ENCODE data around the gene TRANK1.

The TRANK1 gene

DNA sequence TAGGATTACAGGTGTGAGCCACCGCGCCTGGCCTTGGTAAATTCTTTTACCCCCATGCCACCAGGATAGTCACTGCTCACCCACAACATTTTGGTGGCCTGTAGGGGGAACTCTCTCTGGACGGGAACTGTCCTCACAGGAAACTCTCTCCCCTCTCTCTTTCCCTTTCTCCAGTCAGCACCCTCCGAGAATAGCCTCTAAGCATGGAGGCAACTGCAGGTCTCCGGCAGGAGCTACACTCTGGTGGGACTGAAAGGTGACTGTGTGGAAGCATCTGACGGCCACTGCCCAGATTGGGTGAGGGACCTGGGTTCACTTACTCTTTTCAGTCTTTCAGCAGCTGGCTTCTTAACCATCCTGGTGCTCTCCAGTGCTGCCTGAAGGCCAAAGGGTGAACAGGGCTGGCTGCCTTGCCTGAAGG lies 21.3 kb downstream of the TRANK1 start:
- Histone ChIP-seq H3K36me3 (ENCODE audit: control insufficient read depth, insufficient read depth, low read length) (no peaks in the 10 kb centered on the region), H3K4me3 (ENCODE audit: insufficient read depth, low read depth, low read length, poor library complexity, severe bottlenecking) (no peak overlapping the region), H3K27ac (ENCODE audit: insufficient read depth, low read length, poor library complexity, severe bottlenecking) (no peak overlapping the region), H3K9me3 (ENCODE audit: control insufficient read depth, low read length) (peaks cover 6% of the 10 kb centered on the region), H3K27me3 (replicated peaks; ENCODE audit: control insufficient read depth, insufficient read depth, low read length, poor library complexity, severe bottlenecking) (no peaks in the 10 kb centered on the region), H3K4me1 (ENCODE audit: control insufficient read depth, insufficient read depth, low read length, poor library complexity, severe bottlenecking) (no peaks in the 10 kb centered on the region)
- DNase-seq = no peak

DNA sequence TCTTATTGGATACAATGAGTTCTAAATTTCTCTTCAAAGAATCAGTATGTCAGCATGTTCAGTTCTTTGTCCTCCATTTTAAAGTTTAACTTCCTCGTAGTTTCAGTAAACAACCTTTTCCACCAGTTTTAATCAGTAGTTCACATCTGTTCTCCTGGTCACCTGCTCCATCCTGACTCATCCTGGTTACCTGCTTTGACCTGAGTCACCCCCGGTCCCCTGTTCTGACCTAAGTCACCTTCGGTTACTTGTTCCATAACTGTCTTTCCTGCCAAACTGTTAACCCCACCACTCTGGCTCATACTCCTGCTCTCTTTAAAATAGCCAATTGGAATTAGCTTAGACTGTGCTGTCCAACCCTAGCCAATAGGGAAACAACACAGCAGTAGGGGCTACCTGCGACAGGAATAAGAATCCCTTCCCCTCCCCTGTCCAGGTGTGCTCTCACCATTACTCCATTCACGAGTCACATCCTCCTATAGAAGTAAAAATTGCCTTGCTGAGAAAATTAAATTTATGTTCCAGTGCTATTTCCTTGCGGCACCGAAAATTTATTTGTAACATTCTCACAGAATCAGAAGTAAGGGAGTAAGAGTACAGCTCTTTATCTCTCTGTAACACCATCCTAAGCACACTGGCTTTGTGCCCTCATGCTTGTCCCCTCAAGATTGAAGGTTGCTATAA lies 23.8 kb downstream of the TRANK1 start:
- Histone ChIP-seq H3K4me1 (ENCODE audit: control insufficient read depth, insufficient read depth, low read length, poor library complexity, severe bottlenecking) (peaks cover 6% of the 10 kb centered on the region), H3K27ac (ENCODE audit: insufficient read depth, low read length, poor library complexity, severe bottlenecking) (no peak overlapping the region), H3K27me3 (replicated peaks; ENCODE audit: control insufficient read depth, insufficient read depth, low read length, poor library complexity, severe bottlenecking) (no peaks in the 10 kb centered on the region), H3K4me3 (ENCODE audit: insufficient read depth, low read depth, low read length, poor library complexity, severe bottlenecking) (no peak overlapping the region), H3K36me3 (ENCODE audit: control insufficient read depth, insufficient read depth, low read length) (no peaks in the 10 kb centered on the region), H3K9me3 (ENCODE audit: control insufficient read depth, low read length) (peaks cover 6% of the 10 kb centered on the region)
- DNase-seq = no peak

- no peak overlapping the region for H3K27ac ChIP-seq (ENCODE audit: insufficient read depth, low read length, poor library complexity, severe bottlenecking)
- no peak overlapping the region for H3K4me3 ChIP-seq (ENCODE audit: insufficient read depth, low read depth, low read length, poor library complexity, severe bottlenecking)
- no peak for DNase-seq
- peaks cover 6% of the 10 kb centered on the region for H3K4me1 ChIP-seq (ENCODE audit: control insufficient read depth, insufficient read depth, low read length, poor library complexity, severe bottlenecking)
- no peaks in the 10 kb centered on the region for H3K27me3 ChIP-seq (replicated peaks; ENCODE audit: control insufficient read depth, insufficient read depth, low read length, poor library complexity, severe bottlenecking)
- no peaks in the 10 kb centered on the region for H3K36me3 ChIP-seq (ENCODE audit: control insufficient read depth, insufficient read depth, low read length)
- H3K9me3 ChIP-seq (ENCODE audit: control insufficient read depth, low read length) = peaks cover 6% of the 10 kb centered on the region
Measured at GRCh38 chr3:36919439-36920160, 25.3 kb downstream of the TRANK1 start.

- Histone ChIP-seq H3K4me1 (ENCODE audit: control insufficient read depth, insufficient read depth, low read length, poor library complexity, severe bottlenecking) (peaks cover 8% of the 10 kb centered on the region), H3K27ac (ENCODE audit: insufficient read depth, low read length, poor library complexity, severe bottlenecking) (no peak overlapping the region), H3K27me3 (replicated peaks; ENCODE audit: control insufficient read depth, insufficient read depth, low read length, poor library complexity, severe bottlenecking) (no peaks in the 10 kb centered on the region), H3K9me3 (ENCODE audit: control insufficient read depth, low read length) (peaks cover 6% of the 10 kb centered on the region), H3K4me3 (ENCODE audit: insufficient read depth, low read depth, low read length, poor library complexity, severe bottlenecking) (no peak overlapping the region), H3K36me3 (ENCODE audit: control insufficient read depth, insufficient read depth, low read length) (no peaks in the 10 kb centered on the region)
- DNase-seq = no peak
Measured at GRCh38 chr3:36918050-36918449, 26.8 kb downstream of the TRANK1 start.

DNA sequence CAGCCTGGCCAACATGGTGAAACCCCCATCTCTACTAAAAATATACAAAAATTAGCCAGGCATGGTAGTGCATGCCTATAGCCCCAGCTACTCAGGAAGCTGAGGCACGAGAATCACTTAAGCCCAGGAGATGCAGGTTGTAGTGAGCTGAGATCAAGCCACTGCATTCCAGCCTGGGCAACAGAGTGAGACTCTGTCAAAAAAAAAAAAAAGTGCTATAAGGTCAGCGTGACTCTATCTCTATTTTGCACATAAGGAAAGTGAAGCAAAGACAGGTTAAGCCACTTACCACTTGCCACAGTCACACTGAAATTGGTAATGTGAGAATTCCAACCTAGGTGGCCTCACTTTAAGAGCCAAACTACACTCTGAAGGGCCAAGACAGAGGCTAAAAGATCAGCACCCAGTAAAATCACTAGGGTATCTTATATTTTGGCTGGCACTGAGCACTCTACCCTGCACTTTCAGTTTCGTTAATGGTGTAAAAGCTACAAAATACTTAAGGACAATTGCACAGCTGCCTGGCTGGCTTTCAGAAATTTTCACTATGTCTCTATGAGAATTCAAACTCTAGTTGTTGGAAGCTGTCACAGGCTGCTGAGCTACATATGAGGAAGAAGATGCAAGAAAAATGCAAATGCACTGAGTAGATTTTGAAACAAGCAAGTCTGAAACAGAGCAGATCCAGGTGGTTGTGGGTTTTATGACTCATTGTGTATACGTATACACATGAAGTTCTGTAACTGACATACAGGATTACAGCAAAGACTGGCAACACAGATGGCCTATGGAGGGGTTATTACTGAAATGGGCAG lies 32.7 kb downstream of the TRANK1 start:
- Histone ChIP-seq H3K27me3 (replicated peaks; ENCODE audit: control insufficient read depth, insufficient read depth, low read length, poor library complexity, severe bottlenecking) (no peaks in the 10 kb centered on the region), H3K4me3 (ENCODE audit: insufficient read depth, low read depth, low read length, poor library complexity, severe bottlenecking) (peak overlapping the region; percentile 39), H3K9me3 (ENCODE audit: control insufficient read depth, low read length) (no peaks in the 10 kb centered on the region), H3K27ac (ENCODE audit: insufficient read depth, low read length, poor library complexity, severe bottlenecking) (peak overlapping the region; percentile 69), H3K4me1 (ENCODE audit: control insufficient read depth, insufficient read depth, low read length, poor library complexity, severe bottlenecking) (peaks cover 24% of the 10 kb centered on the region), H3K36me3 (ENCODE audit: control insufficient read depth, insufficient read depth, low read length) (no peaks in the 10 kb centered on the region)
- peak in 1 of 3 donors; percentile 15 for DNase-seq

DNA sequence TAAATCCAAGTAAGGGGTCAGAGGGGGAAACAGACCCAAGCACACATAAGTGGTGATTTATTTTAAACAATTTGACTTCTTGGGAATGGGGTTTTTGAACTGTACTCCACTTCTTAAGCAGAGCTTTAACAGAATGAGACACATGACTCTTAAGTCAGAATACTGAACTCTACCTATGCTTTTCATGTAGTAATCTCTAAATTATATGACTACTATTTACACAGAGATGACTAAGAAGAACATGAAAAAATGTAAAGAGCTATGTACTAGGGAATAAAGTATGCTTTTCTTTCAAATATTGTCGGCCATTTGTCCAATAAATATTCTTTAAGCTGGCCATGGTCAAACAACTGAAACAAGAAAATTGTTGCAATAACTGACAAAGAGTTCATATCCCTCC lies 35.2 kb downstream of the TRANK1 start:
- Histone ChIP-seq H3K4me1 (ENCODE audit: control insufficient read depth, insufficient read depth, low read length, poor library complexity, severe bottlenecking) (peaks cover 44% of the 10 kb centered on the region), H3K27ac (ENCODE audit: insufficient read depth, low read length, poor library complexity, severe bottlenecking) (no peak overlapping the region), H3K4me3 (ENCODE audit: insufficient read depth, low read depth, low read length, poor library complexity, severe bottlenecking) (no peak overlapping the region), H3K9me3 (ENCODE audit: control insufficient read depth, low read length) (no peaks in the 10 kb centered on the region), H3K27me3 (replicated peaks; ENCODE audit: control insufficient read depth, insufficient read depth, low read length, poor library complexity, severe bottlenecking) (no peaks in the 10 kb centered on the region), H3K36me3 (ENCODE audit: control insufficient read depth, insufficient read depth, low read length) (no peaks in the 10 kb centered on the region)
- DNase-seq = no peak

DNA sequence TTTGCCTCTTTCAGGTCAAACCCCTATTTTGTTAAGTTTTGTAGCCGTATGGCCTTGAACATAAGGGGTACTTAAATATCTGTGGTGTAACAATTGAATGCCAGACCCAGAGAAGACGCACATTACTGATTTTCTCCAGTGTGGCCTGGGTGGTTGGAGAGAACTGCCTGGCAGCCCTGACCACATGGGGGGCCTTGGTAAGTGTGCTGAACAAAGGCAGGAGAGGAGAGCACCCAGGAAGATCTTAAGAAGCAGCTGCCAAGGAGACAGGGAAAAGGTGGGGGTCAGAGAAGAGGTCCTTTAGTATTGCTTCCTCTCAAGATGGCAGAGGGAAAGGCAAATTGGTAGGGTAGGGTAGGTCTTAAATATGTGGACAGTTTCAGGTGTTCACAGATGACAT lies 35.7 kb downstream of the TRANK1 start:
- DNase-seq = no peak
- peaks cover 47% of the 10 kb centered on the region for H3K4me1 ChIP-seq (ENCODE audit: control insufficient read depth, insufficient read depth, low read length, poor library complexity, severe bottlenecking)
- no peaks in the 10 kb centered on the region for H3K27me3 ChIP-seq (replicated peaks; ENCODE audit: control insufficient read depth, insufficient read depth, low read length, poor library complexity, severe bottlenecking)
- no peaks in the 10 kb centered on the region for H3K9me3 ChIP-seq (ENCODE audit: control insufficient read depth, low read length)
- no peaks in the 10 kb centered on the region for H3K36me3 ChIP-seq (ENCODE audit: control insufficient read depth, insufficient read depth, low read length)
- H3K27ac ChIP-seq (ENCODE audit: insufficient read depth, low read length, poor library complexity, severe bottlenecking) = peak overlapping the region; percentile 89
- peak overlapping the region; percentile 97 for H3K4me3 ChIP-seq (ENCODE audit: insufficient read depth, low read depth, low read length, poor library complexity, severe bottlenecking)

- H3K4me1 ChIP-seq (ENCODE audit: control insufficient read depth, insufficient read depth, low read length, poor library complexity, severe bottlenecking) = peaks cover 48% of the 10 kb centered on the region
- no peaks in the 10 kb centered on the region for H3K27me3 ChIP-seq (replicated peaks; ENCODE audit: control insufficient read depth, insufficient read depth, low read length, poor library complexity, severe bottlenecking)
- H3K9me3 ChIP-seq (ENCODE audit: control insufficient read depth, low read length) = no peaks in the 10 kb centered on the region
- H3K36me3 ChIP-seq (ENCODE audit: control insufficient read depth, insufficient read depth, low read length) = no peaks in the 10 kb centered on the region
- peak overlapping the region; percentile 97 for H3K4me3 ChIP-seq (ENCODE audit: insufficient read depth, low read depth, low read length, poor library complexity, severe bottlenecking)
- DNase-seq = no peak
- H3K27ac ChIP-seq (ENCODE audit: insufficient read depth, low read length, poor library complexity, severe bottlenecking) = peak overlapping the region; percentile 89
Measured at GRCh38 chr3:36908647-36909180, 36.1 kb downstream of the TRANK1 start.

- peak; percentile 60 to 68 (median 67) for DNase-seq
- peaks cover 53% of the 10 kb centered on the region for H3K4me1 ChIP-seq (ENCODE audit: control insufficient read depth, insufficient read depth, low read length, poor library complexity, severe bottlenecking)
- H3K27me3 ChIP-seq (replicated peaks; ENCODE audit: control insufficient read depth, insufficient read depth, low read length, poor library complexity, severe bottlenecking) = no peaks in the 10 kb centered on the region
- H3K4me3 ChIP-seq (ENCODE audit: insufficient read depth, low read depth, low read length, poor library complexity, severe bottlenecking) = peak overlapping the region; percentile 97
- H3K27ac ChIP-seq (ENCODE audit: insufficient read depth, low read length, poor library complexity, severe bottlenecking) = peak overlapping the region; percentile 89
- peaks cover under 1% of the 10 kb centered on the region for H3K36me3 ChIP-seq (ENCODE audit: control insufficient read depth, insufficient read depth, low read length)
- no peaks in the 10 kb centered on the region for H3K9me3 ChIP-seq (ENCODE audit: control insufficient read depth, low read length)
Measured at GRCh38 chr3:36907911-36908646, 36.8 kb downstream of the TRANK1 start.

All from effector memory CD4-positive, alpha-beta T cell (primary cell).